SU-DHL-6 (cell line): Measurements from ENCODE around the gene AKAP1.

Experiments
- EZH2phosphoT487 ChIP-seq: fragments of 200-600 bp; sonication (generic), shearing (Covaris generic); conservative IDR thresholded peaks from 2 replicates; pipeline ENCODE4 v1.6.1; 2018; ENCODE audit warnings: mild to moderate bottlenecking, antibody characterized with exemption, low read length, moderate library complexity, mixed read lengths
- TF ChIP-seq, protein P1 (sequence below): fragments of 200-600 bp; sonication (generic); IDR thresholded peaks from one replicate; pipeline ENCODE4 v1.5.1; 2017; ENCODE audit warnings: antibody characterized with exemption, mild to moderate bottlenecking, low read length, moderate library complexity; ENCODE audit not compliant: insufficient read depth, poor library complexity, severe bottlenecking

DNA sequence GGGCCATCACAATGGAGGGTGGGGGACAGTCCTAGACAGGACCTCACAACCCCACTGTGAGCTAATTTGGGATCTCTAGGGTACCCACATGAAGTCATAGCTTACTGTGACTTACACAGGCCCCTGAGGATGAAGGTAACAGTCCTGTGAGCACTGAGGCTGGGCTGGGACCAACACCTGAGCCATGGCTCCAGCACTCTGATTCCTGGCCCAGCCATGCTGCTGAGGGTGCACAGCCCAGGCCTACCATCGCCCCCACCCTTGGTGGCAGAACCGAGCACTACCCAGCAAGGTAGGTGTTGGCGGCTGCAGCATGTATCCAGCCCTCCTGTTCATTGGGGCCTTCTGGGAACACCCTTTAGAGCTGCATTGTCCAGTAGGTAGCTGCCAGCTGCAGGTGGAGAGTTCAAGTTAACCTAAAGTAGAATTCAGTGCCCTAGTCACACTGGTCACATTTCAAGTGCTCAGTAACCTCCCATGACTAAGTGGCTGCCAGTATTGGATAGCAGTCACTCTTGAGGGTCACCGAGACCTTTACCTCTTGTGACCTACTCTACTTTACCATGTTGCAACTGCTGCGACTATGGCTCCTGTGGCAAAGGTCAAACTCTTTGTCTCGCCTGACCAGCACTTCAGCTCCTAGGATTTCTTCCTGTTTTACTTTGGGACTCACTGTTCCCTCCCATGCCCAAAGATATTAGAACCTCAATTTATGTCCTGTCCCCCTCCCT lies 11.6 kb downstream of the AKAP1 start:
- TF ChIP-seq, protein P1, sequence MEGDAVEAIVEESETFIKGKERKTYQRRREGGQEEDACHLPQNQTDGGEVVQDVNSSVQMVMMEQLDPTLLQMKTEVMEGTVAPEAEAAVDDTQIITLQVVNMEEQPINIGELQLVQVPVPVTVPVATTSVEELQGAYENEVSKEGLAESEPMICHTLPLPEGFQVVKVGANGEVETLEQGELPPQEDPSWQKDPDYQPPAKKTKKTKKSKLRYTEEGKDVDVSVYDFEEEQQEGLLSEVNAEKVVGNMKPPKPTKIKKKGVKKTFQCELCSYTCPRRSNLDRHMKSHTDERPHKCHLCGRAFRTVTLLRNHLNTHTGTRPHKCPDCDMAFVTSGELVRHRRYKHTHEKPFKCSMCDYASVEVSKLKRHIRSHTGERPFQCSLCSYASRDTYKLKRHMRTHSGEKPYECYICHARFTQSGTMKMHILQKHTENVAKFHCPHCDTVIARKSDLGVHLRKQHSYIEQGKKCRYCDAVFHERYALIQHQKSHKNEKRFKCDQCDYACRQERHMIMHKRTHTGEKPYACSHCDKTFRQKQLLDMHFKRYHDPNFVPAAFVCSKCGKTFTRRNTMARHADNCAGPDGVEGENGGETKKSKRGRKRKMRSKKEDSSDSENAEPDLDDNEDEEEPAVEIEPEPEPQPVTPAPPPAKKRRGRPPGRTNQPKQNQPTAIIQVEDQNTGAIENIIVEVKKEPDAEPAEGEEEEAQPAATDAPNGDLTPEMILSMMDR: no peak
- TF ChIP-seq EZH2phosphoT487: no peak
